ENCODE measurements around the gene STMN1. TPM values are rescaled to one million over a fixed set of nuclear protein-coding genes. Genes with fewer than 3 reads are reported as not detected.
A peak's percentile ranks its signal among the peaks of the same experiment; 100 is the strongest.

Gene STMN1
- total RNA-seq, 1 experiment from 2014 or later, result 495 TPM

GRCh38 chr1:25871086-25871703, 35.0 kb downstream of the STMN1 start:
- no peak for DNase-seq (ENCODE audit: low read depth)

DNA sequence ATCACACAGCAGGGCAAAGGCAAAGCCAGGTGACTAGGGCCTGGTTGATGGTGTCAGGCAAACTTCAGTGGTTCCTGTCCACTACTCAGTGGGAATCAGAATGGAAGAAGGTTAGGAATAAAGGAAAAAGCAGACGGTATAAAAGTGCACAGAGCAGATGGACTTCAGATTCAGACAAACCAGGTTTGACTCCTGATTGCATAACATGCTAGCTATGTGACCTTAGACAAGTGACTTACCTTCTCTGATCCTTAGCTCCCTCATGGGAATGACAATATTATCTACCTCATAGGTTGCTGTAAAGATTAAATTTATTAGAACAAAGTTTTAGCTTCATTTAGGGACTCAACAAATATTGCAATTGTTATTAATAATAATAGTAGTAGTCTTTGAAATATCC, 35.6 kb downstream of the STMN1 start:
- DNase-seq (ENCODE audit: low read depth), result no peak

DNA sequence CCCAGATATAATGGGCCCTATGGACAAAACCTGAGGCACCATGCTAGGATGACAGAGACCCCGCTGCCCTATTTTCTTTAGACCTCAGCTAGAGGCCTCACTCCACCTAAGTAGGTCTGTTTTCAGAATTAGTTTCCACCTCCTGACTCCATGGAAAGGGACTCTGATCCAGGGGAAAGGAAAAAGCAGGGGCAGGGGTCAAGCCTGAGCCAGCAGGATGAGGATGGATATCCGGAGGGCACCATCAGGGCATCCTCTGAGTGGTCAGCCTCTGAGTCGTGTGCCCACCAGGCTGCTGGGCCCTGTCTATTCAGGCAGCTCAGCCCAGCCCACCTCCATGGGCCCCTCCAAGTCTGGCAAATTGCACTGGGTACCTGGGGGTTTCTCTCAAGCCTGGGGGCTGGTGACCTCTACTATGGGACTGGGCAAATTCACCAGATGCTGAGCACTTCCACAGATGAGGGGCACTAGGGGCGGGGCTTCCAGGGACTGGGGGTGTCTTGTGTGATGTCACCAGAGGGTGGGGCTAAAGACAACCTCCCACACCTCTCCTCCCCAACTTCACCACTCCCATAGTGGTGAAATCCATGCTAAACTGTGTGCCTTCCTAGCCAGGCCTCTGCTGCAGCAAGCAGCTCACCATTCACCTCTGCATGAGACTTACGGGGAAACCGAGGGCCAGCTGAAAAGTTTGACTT, 36.2 kb downstream of the STMN1 start:
- no peak for DNase-seq (ENCODE audit: low read depth)

DNA sequence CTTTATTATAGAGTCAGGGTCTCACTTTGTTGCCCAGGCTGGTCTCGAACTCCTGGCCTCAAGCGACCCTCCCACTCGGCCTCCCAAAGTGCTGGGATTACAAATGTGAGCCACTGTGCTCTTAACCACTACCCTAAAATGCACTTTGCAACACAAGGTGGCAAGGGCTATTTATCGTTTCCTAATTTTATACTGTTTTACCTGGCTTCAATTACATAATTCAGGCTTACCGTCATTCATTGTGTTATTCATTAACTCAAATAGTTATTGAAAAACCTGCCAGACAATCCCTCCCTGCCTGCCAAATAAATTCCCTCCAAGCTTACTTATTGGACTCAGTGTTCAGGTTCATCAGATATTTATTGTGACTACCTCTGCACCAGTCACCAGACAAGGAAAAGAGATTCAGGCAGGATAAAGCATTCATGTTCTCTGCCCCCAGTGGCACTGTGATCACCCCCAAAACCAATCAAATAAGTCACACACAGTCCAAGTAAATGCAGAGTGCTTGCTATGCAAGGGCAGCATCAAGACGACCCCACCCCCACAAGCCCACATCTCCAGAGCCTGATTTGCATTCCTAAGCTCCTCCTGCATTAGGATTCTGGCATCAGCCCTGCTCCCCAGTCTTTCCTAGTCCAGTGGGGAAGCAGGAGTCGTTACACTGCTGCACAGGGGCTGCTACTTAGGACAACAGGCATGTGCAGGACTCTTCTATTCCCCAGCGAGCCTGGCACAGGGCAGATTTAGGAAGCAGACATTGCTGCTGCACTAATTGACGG, 38.8 kb downstream of the STMN1 start:
- no peak for DNase-seq (ENCODE audit: low read depth)

DNA sequence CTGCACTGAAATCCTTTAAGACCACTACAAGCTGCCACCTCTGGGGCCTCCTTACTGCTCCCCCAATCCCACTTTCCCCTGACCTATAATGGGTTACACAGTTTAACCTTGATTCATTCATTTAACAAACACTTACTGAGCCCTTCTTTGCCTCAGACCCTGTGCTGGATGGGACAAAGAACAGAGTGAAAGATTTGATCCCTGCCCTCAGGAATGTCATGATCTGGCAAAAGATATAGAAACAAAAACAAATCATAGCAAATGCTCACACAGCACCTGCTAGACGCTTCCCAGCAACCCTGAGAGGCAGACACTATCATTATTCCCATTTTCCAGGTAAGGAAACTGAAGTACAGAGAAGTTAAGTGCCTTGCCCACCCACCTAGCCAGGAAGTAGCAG, 39.9 kb downstream of the STMN1 start:
- no peak for DNase-seq (ENCODE audit: low read depth)

DNA sequence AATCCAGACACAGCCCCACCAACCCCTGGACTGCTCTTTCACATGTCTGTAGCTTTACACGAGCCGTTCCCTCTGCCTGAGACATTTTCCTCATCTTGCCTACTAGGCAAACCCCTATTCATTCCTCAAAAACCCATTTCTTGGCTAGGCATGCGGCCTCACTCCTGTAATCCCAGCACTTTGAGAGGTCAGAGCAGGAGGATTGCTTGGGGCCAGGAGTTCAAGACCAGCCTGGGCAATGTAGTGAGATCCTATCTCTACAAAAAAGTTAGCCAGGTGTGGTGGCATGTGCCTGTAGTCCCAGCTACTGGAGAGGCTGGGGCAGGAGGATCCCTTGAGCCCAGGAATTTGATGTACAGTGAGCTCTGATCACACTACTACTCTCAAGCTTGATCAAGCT, 41.8 kb downstream of the STMN1 start:
- DNase-seq (ENCODE audit: low read depth), result no peak

- no peak for DNase-seq (ENCODE audit: low read depth)
Measured at GRCh38 chr1:25863486-25864262, 42.5 kb downstream of the STMN1 start.

GRCh38 chr1:25862785-25863485, 43.3 kb downstream of the STMN1 start:
- no peak for DNase-seq (ENCODE audit: low read depth)

DNA sequence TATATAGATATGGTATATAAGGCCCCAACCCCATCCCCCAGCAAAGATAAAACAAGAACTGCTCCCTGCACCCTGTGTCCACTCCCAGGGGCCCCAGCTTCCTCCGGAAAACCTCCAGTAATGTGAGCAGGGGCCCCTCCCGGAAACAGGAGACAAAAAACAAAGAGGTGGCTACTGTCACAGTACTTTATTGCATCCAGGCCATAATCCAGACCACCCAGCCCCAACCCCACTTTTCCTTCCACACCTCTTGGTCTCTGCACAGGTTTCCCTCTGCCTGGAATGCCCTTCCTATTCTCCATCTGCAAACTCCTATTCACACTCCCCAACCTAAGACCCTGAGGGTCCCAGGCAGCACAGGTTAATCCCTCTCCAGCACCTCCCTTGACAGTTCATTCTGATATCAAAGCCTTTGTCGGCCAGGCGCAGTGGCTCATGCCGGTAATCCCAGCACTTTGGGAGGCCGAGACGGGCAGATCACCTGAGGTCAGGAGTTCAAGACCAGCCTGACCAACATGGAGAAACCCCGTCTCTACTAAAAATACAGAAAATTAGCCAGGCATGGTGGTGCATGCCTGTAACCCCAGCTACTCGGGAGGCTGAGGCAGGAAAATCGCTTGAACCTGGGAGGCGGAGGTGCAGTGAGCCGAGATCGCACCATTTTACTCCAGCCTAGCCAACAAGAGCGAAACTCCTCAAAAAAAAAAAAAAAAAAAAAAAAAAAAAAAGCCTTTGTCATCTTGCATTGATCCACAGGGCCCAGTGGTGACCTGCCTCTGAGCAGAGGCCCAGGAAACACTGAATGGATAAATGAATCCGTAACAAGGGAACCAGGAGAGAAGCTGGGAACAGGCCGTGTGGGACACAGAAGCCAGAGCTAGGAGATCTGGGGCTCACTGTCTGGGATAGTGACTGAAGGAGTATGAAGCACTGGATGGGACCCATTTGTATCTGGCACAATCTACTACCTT, 44.6 kb downstream of the STMN1 start:
- DNase-seq (ENCODE audit: low read depth), result no peak

DNA sequence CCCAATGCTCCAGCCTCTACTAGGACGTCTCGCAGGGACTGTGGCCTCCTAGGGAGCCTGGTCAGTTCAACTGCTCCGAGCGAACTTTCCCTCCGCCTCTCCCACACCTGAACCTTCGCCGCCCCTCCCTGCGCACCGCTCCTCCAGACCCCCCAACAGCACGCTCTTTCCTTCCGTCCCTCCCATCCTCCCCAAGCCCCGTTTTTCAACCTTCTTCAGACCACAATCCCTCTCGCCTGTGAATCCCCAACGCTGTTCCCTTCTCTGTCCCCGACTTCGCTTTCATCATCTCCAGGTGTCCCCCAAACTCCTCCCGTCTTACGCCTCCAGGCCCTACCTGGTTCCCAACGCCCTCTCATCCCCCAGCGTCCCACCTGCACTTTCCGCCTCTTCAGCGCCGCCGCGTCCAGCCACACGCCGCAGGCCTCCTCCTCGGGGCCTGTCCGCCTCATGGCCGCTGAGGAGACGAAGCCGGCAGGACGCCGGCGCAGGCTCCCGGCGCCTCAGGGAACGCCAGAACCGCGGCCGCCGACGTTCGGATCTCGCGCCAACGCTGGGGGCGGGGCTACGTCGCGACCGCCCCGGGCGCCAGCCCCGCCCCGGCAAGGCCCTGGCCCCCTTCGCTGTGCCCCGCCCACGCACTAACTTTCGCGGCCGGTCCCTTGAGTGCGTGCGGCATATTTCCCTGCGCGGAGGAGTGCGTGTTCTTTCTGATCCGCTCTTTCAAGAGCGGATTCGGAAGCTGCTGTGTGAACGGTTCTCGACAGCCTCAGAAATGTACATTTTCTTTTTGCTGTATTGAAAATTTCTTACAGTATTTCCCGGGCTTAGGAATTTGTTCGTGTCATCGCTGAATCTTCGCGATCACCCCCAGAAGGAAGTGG, 47.1 kb downstream of the STMN1 start, which contains the start of gene AUNIP:
TSS of gene AUNIP (minus strand) at position 552 of the 884 bp plus-strand sequence. CDS start at position 452, 100 bp downstream.
- DNase-seq (ENCODE audit: low read depth), result peak; percentile 89

DNA sequence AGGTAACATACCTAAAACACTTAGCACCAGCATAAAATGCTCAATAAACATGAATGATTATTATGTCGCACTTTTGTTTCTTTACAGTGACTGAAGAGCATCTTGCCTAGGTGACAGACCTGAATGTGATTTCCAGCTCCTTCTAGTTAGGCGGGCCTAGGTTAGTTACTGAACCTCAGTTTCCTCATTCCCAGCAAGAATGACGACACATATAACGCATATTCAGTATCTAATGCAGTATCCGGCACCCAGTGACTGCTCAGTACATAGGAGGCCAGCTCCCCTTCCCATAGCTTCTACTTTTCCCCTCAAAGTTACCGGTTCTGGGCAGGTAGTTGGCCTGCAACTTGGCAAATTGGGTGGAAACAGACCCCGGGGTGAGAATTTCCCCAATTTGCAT, 47.7 kb downstream of the STMN1 start:
- DNase-seq (ENCODE audit: low read depth), result no peak

- no peak for DNase-seq (ENCODE audit: low read depth)
Measured at GRCh38 chr1:25856856-25857255, 49.4 kb downstream of the STMN1 start.

DNA sequence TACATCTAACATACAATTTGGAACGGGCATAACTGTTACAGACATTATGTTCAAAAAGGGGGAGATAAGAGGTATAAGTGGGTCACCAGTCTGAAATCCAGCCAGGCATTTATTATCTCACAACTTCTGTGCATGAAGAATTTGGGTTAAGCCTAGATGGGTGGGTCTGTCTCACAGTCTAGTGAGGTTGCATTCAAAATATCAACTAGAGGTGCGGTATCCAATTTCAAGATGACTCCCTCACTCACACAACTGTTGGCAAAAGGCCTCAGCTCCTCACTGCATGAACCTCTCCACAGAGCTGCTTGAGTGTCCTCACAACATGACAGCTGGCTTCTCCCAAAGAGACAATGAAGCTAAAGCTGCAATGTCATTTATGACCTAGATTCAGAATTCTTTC, 51.7 kb downstream of the STMN1 start:
- no peak for DNase-seq (ENCODE audit: low read depth)

Other genes with a start within 250 kb of the STMN1 start
- gene SELENON, start 106.2 kb downstream of the STMN1 start, total RNA-seq (2014; rRNA removed; shearing (Covaris generic)), result 41.3 and 43.5 TPM in 2 replicates
- 54.4 and 56.4 TPM in 2 replicates for gene MTFR1L, start 86.5 kb downstream of the STMN1 start, total RNA-seq (2014; rRNA removed; shearing (Covaris generic))
- gene AUNIP, start 47.0 kb downstream of the STMN1 start, total RNA-seq (2014; rRNA removed; shearing (Covaris generic)), result 8.7 and 10.0 TPM in 2 replicates
- gene PAQR7, start 30.7 kb downstream of the STMN1 start, total RNA-seq (2014; rRNA removed; shearing (Covaris generic)), result 3.2 and 5.0 TPM in 2 replicates
- 8.4 and 10.2 TPM in 2 replicates for gene PAFAH2, start 91.6 kb upstream of the STMN1 start, total RNA-seq (2014; rRNA removed; shearing (Covaris generic))
- gene EXTL1, start 115.4 kb upstream of the STMN1 start, total RNA-seq (2014; rRNA removed; shearing (Covaris generic)), result 2.2 and 4.1 TPM in 2 replicates
- not detected in 2 replicates for gene SLC30A2, start 139.7 kb upstream of the STMN1 start, total RNA-seq (2014; rRNA removed; shearing (Covaris generic))
- 0.12 TPM in 1 of 2 replicates, not detected in the other for gene TRIM63, start 161.2 kb upstream of the STMN1 start, total RNA-seq (2014; rRNA removed; shearing (Covaris generic))
- gene PDIK1L, start 205.4 kb upstream of the STMN1 start, total RNA-seq (2014; rRNA removed; shearing (Covaris generic)), result 10.6 and 11.5 TPM in 2 replicates

Data from RPMI7951 (cell line).